ENCODE data around the gene CDH5.

The CDH5 gene

GRCh38 chr16:66419527-66419926 is 53.0 kb downstream of the CDH5 start:
- no peak for DNase-seq

GRCh38 chr16:66420396-66420795 is 53.9 kb downstream of the CDH5 start:
- DNase-seq = no peak

DNA sequence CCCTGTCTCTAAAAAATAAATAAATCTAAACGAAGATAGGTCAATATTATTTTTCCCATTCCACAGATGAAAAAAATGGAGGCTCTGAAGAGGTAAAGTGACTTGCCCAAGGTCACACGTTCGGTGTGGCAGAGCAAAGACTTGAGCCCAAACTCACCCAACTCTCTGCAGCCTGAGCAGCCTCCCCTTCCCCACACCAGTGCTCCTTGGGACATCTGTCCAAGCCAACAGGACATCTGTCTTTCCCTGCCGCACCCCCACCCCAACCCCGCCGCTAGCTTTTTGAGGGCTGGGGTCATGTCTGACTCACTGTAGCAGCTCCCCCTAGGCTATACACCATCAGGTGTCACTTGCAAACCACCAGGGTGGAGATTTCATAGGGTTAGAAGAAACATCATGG is 55.4 kb downstream of the CDH5 start:
- no peak for DNase-seq

DNA sequence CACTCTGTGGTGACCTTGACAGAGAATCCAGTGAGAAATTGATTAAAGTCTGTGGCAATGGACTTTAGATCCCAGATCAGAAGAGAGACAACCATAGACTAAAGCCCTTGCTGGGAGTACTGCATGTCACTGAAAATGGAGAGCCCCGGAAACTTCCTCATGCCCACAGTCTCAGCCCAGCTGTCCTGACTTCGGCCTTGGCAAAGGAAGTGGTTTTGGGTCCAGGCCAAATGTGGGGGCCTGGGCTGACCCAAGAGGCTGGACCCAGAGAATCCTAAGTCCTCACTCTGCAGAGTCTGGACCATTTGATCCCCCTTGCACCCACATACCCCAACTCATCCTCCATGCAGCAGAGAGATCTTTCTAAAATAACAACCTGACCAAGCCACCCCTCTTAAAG is 55.9 kb downstream of the CDH5 start:
- no peak for DNase-seq

- DNase-seq = no peak
Measured at GRCh38 chr16:66423177-66423576, 56.7 kb downstream of the CDH5 start.

DNA sequence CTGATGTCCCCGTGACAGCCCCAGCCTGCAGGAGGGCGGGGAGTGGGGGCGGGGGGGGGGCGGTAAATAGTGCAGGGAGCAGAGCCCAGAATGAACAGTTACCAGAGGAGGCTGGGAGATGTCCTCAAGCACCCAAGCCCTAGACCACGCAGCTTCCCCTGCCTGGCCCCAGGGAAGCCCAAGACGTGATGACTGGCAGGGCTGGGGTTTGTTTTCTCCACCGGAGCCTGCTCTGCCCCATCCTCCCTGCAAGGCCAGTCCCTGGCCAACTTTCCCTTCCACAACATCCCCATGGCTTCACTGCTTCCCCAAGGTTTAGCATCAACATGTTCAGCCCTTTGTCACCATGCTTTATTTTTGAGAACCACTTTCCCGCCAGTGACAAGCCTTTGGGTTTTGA is 59.2 kb downstream of the CDH5 start:
- no peak for DNase-seq

GRCh38 chr16:66426112-66427035 is 59.9 kb downstream of the CDH5 start:
- DNase-seq = no peak

DNA sequence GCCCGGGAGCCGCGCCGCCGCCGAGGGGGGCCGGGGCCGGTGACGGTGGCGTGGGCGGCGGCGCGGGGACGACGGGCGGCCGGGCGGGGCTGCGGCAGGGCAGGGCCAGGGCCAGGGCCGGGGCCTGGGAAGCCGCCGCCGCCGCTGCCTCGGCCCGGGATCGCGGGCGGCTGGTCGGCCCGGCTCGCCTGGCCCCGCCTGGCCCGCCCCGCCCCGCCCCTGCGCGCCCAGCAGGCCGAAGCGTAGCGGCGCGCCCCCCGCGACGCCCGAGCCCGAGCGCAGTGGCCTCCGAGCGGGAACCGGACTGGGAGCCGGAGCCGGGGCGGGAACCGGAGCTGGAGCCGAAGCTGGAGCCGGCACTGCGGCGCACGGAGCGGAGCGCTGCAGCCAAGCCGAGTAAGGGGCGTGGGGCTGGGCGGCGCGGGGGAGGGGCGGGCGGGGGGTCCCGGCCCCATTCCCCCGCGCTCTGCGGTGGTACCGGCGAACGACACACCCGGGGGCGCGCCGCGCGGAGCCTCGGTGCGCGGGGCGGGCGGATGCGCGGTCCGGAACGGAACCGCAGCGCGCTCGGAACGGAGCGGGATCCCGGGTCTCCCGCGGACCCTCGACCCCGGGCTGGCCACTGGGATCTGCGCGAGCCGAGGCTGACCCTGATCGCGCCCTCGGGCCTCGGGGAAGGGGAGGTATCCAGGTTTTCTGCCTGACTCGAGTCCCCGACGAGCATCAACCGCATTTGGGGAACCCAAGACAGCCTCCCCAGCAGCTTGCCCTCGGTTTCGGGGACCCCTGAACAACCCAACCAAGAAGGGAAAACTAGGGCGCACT is 60.8 kb downstream of the CDH5 start, which contains the start of gene BEAN1:
TSS of gene BEAN1 (plus strand) at position 260 of the 825 bp plus-strand sequence. CDS start 10,382 bp downstream, outside the sequence.
- DNase-seq = no peak

DNA sequence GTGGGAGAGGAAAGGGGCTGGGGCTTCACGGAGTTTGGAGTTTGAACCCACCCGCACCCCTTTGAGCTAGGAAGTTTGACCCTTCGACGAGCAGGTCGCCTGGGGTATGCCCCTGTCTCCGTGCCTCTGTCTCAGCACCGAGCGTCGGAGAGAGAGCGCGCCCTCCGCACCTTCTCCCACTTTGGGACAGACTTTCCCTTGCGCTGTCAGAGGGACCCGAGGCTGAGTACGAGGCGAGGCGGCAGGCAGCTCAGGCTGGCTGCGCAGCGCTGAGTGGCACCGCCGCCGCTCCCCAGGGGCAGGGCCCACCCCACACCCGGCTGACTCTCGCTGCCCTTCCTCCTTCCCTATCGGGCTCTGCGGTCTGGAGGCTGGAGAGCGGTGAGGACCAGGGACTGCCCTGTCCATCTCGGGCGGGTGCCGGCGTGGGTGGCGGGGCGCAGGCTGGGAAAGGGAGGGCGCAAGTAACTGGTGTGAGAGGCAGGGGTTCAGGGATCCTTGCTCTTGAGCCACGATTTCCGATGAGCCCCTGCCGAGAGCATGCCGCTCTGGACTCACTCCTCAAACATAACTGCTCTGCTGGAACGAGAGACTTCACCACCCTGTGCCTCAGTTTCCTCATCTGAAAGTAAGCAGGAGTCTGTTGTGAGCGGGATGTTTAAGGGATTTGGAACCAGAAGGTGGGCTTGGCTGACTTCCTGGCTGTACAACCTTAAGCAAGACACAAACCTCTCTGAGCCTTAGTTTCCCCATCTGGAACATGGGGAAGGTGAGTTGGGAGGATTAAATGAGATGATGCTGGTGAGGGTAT is 61.6 kb downstream of the CDH5 start:
- DNase-seq = no peak

DNA sequence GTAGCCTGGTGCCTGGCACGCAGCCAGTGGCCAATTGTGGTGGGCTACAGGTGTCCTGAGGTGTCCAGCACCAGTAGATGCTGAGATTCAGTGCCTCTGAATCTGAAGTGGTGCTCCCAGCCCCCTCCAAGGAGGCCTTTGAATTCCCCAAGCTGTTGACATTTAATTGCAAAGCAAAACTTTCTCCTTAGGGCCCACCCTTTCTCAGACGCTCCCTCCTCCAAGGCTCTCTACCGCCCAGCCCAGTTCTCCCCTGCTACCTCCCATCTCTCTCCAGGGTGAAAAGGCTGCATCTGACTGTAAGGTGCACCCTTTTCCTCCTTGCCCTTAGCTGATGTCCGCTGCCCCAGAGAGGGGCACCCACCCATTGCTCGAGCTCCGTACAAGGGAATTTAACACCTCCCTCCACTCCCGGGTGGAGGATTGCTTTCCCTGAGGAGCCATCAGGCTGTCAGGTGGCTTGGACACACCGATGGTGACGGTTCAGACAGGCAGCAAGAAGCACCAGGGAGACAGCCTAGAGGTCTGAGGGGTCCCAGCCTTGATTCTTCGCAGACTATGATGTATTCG is 62.3 kb downstream of the CDH5 start:
- no peak for DNase-seq

DNA sequence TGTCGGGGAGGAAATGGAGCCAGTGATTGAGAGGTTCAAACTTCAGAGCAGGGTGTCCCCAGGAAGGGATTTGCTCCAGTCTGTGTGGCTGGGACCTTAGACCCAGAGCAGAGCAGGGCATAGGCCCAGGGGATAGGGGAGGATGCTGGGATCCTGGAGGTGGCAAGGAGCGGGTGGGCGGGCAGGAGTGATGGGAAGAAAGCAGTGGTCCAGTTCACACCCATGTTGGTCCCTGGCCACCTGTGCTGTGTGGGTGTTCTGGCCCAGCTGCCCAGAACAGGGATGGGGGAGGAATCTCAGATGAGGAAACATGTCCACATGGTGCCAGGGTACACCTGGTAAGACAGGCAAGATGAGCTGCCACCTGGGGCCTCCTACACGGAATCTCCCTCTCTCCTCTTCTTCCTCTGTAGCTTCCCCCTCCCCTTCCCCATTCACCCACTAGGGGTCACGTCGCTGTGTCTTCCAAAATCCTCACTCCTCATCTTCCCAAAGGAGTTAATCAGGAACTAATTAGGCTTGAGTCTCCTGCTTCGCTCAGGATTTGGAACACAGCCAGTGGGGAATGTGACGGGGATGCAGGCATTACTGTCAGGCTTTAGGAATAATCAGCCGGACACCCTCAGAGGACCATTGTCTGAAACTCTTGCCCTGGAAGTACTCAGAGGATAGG is 62.9 kb downstream of the CDH5 start:
- DNase-seq = no peak

GRCh38 chr16:66430214-66430613 is 63.7 kb downstream of the CDH5 start:
- no peak for DNase-seq

GRCh38 chr16:66431760-66432159 is 65.3 kb downstream of the CDH5 start:
- no peak for DNase-seq

DNA sequence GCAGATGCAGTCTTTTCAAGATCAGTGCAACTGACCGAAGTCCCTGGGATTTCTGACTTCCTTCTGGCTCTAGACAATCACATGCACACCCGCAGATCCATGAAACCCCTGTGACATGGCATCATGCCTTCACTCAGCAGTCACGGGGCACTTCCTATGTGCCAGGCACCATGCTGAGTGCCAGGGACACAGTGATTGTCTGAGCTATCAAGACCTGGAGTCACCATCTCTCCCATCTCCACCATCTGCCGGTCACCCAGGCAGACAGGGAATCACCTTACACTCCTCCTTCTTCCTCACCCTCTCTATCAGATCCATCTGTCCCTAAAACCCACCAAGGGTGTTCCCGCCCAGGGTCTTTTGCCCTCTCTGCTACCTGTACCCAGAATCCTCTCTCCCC is 65.9 kb downstream of the CDH5 start:
- no peak for DNase-seq

- DNase-seq = no peak
Measured at GRCh38 chr16:66434619-66435430, 68.3 kb downstream of the CDH5 start.

DNA sequence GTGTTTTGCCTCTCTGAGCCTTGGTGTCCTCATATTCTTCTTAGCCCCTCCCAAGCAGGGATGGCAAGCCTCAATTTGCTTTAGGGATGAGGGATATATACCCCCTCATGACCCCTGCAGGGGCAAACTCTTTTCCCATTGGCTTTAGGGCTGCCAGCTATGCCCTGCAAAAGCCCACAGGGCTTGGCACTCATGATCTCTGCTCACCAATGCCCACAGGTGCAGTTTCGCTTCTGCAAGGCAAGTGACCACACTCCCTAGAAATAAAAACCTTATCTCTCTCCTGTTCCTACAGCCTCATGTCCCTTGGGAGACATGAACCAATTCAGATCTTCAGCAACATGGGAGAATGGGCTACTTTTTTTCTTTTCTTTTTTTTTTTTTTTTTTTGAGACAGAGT is 69.4 kb downstream of the CDH5 start:
- no peak for DNase-seq

GRCh38 chr16:66437391-66437945 is 71.0 kb downstream of the CDH5 start:
- DNase-seq = no peak

DNA sequence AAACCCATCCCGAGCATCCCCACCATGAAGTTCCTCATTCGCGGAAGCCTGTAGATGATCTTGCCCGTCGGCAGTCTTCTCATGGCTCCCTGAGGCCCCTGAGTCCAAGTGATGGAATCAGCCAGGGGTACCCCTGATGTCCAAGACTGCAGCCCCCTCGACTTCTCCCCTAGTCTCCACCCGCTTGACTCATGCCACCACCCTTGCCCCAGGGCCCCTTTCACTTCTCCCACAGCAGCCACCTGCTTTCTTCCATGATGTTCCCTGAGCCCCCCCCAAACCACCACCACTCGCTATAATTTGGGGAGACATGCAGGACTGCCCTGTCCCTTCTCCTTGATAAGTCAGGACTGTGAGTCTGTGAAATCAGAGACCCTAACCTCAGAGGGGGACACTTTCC is 72.0 kb downstream of the CDH5 start:
- DNase-seq = no peak

DNA sequence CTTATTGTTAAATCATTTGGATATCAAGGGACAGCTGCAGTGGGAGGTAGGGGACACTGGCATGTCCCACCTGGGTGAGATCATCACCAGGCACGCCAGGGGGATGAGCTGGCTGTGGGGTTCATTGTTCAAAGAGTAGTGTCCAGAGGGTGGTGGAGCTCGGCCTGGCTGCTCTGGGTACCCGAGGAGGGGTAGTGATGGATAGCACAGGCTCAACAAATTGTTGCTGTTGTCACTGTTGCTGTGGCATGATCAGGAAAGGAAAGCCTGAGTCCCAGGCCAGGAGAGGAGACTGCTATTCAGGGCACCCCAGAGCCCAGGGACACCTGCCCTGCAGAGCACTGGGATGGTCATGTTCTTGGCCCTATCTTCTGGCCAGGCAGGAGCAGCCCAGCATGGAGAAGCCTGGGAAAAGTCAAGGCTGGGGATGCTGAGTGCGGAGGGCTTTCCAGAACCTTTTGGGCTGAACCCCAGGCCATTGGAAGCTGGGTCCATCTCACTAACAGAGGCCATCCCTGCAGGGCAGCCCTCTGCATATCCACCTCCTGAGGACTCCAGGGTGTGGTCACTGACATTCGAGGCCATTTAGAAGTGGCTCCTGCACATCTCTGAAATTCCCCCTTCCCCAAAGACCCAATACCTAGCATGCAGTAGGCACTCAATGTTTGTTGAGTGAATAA is 72.7 kb downstream of the CDH5 start:
- DNase-seq = no peak

DNA sequence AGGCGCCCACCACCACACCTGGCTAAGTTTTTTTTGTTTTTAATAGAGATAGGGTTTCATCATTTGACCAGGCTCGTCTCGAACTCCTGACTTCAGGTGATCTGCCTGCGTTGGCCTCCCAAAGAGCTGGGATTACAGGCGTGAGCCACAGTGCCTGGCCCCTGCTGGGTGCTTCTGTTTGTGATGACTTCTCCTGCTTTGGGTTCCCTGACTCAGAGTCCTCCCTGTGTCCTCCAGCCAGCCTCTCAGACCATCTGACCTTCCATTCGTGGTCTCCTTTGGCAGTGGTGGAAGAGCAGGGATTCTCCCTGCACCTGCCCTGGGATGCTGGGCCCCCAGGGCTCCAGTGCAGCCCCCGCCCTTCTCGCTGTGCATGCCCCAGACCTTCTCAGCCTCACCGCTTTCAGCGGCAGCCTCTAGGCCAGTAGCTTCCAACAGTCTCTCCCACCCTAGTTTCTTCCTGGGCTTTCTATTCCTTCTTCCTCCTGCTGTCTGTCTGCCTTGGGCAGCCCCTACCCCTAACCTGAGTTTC is 73.8 kb downstream of the CDH5 start:
- DNase-seq = no peak
